SU-DHL-6 (cell line): ENCODE results near the gene POLN.

Experiments
- H2AFZ ChIP-seq: fragments of 200-600 bp; sonication (generic); 2 replicates; pipeline ENCODE4 v1.6.1; 2014; ENCODE audit warnings: low read depth, mild to moderate bottlenecking, moderate library complexity, mixed read lengths, antibody characterized with exemption, low read length; ENCODE audit not compliant: severe bottlenecking
- H3F3A ChIP-seq: fragments of 200-600 bp; shearing (Covaris generic); 2 replicates; pipeline ENCODE4 v1.6.0; 2016; ENCODE audit warnings: antibody characterized with exemption, mild to moderate bottlenecking; ENCODE audit not compliant: insufficient read depth
- H3K27ac ChIP-seq: fragments of 200-600 bp; sonication (generic); 2 replicates; pipeline ENCODE4 v1.5.1; 2016; ENCODE audit warnings: low read depth, mild to moderate bottlenecking, low read length, moderate library complexity, mixed read lengths
- H3K27me3 ChIP-seq: fragments of 200-600 bp; sonication (generic), shearing (Covaris generic); 2 replicates; pipeline ENCODE4 v1.6.0; 2014; ENCODE audit warnings: mild to moderate bottlenecking, low read length
- H3K36me3 ChIP-seq: fragments of 200-600 bp; sonication (generic); 2 replicates; pipeline ENCODE4 v1.6.1; 2014; ENCODE audit warnings: mild to moderate bottlenecking, low read length, mixed read lengths
- H3K4me2 ChIP-seq: fragments of 300-600, 200-600 bp; shearing (Covaris generic), sonication (generic); 2 replicates; pipeline ENCODE4 v1.6.0; 2014; ENCODE audit warnings: low read length, low read depth, mild to moderate bottlenecking; ENCODE audit not compliant: poor library complexity, severe bottlenecking
- H3K4me3 ChIP-seq: fragments of 200-600 bp; sonication (generic); 2 replicates; pipeline ENCODE4 v1.5.1; 2014; ENCODE audit warnings: antibody characterized with exemption, low read length, mild to moderate bottlenecking, mixed read lengths; ENCODE audit not compliant: insufficient read depth, poor library complexity, severe bottlenecking
- H3K79me2 ChIP-seq: fragments of 200-600 bp; sonication (generic); 2 replicates; pipeline ENCODE4 v1.6.1; 2014; ENCODE audit warnings: mild to moderate bottlenecking, low read length, moderate library complexity; ENCODE audit not compliant: insufficient read depth
- H3K9ac ChIP-seq: fragments of 200-600 bp; sonication (generic); 2 replicates; pipeline ENCODE4 v1.7.0; 2014; ENCODE audit warnings: mild to moderate bottlenecking, low read length
- H3K9me2 ChIP-seq: fragments of 200-600 bp; sonication (generic); replicated peaks from 2 replicates; pipeline ENCODE4 v1.6.1; 2014; ENCODE audit warnings: low read length; ENCODE audit not compliant: insufficient read depth
- H3K9me3 ChIP-seq: fragments of 200-600 bp; sonication (generic); 2 replicates; pipeline ENCODE4 v1.6.1; 2014; ENCODE audit warnings: low read length, mixed read lengths; ENCODE audit not compliant: insufficient read depth
- H4K20me1 ChIP-seq: fragments of 200-600 bp; sonication (generic); 2 replicates; pipeline ENCODE4 v1.6.1; 2014; ENCODE audit warnings: low read depth, mild to moderate bottlenecking, antibody characterized with exemption, low read length, moderate library complexity, mixed read lengths
- EZH2phosphoT487 ChIP-seq: fragments of 200-600 bp; sonication (generic), shearing (Covaris generic); conservative IDR thresholded peaks from 2 replicates; pipeline ENCODE4 v1.6.1; 2018; ENCODE audit warnings: mild to moderate bottlenecking, antibody characterized with exemption, low read length, moderate library complexity, mixed read lengths
- TF ChIP-seq, protein P1 (sequence below): fragments of 200-600 bp; sonication (generic); IDR thresholded peaks from one replicate; pipeline ENCODE4 v1.5.1; 2017; ENCODE audit warnings: antibody characterized with exemption, mild to moderate bottlenecking, low read length, moderate library complexity; ENCODE audit not compliant: insufficient read depth, poor library complexity, severe bottlenecking

POLN gene

DNA sequence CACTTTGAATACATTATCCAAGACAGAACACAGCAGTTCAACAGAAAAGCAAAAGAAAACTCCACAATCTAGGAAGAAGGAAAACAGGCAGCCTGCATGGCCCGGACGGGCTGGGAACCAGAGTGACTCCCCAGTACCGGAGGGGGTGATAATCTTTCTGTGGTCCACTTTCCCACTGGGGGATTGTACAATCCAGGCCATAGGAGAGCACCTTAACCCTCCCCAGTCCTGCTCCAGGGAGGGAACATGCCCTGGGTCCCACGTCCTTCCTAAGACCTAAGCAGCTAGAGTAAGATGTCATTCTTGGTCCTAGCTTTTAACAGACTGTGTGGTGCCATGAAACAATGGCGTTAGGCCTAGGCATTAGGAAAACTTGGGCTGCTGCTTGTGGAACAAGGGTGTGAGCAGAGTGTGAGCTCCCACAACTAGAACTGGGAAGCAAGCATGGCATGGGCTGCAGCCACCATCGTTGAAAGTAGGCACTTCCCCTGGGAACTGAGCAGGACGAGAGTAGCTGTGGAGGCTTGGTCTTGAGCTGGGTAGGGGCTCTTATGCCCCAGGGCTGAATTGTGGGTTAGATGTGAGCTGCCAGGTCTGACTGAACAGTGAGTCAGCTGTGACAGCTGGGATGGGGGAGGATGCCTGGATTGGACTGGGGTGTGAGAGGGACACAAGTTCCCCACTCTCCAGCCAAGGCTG, 140.4 kb downstream of the POLN start:
- Histone ChIP-seq H3K9me2 (no peaks in the 10 kb centered on the region), H3K79me2 (no peaks in the 10 kb centered on the region), H3K27me3 (no peaks in the 10 kb centered on the region), H2AFZ (no peak overlapping the region), H3F3A (no peaks in the 10 kb centered on the region), H3K9me3 (0 out of 2 replicates have a peak, but pooled peaks cover 6% of the 10 kb centered on the region), H4K20me1 (no peaks in the 10 kb centered on the region), H3K4me3 (no peak overlapping the region), H3K9ac (no peak overlapping the region), H3K4me2 (no peak overlapping the region), H3K36me3 (no peaks in the 10 kb centered on the region), H3K27ac (no peak overlapping the region)
- TF ChIP-seq, protein P1, sequence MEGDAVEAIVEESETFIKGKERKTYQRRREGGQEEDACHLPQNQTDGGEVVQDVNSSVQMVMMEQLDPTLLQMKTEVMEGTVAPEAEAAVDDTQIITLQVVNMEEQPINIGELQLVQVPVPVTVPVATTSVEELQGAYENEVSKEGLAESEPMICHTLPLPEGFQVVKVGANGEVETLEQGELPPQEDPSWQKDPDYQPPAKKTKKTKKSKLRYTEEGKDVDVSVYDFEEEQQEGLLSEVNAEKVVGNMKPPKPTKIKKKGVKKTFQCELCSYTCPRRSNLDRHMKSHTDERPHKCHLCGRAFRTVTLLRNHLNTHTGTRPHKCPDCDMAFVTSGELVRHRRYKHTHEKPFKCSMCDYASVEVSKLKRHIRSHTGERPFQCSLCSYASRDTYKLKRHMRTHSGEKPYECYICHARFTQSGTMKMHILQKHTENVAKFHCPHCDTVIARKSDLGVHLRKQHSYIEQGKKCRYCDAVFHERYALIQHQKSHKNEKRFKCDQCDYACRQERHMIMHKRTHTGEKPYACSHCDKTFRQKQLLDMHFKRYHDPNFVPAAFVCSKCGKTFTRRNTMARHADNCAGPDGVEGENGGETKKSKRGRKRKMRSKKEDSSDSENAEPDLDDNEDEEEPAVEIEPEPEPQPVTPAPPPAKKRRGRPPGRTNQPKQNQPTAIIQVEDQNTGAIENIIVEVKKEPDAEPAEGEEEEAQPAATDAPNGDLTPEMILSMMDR, result no peak
- TF ChIP-seq EZH2phosphoT487, result no peak

- no peaks in the 10 kb centered on the region for H3K27me3 ChIP-seq
- H3F3A ChIP-seq, result no peaks in the 10 kb centered on the region
- no peaks in the 10 kb centered on the region for H3K79me2 ChIP-seq
- H3K4me2 ChIP-seq, result no peak overlapping the region
- no peak overlapping the region for H3K4me3 ChIP-seq
- H4K20me1 ChIP-seq, result no peaks in the 10 kb centered on the region
- no peak overlapping the region for H3K9ac ChIP-seq
- 0 out of 2 replicates have a peak, but pooled peaks cover 11% of the 10 kb centered on the region for H3K9me3 ChIP-seq
- H3K27ac ChIP-seq, result no peak overlapping the region
- no peaks in the 10 kb centered on the region for H3K9me2 ChIP-seq
- no peaks in the 10 kb centered on the region for H3K36me3 ChIP-seq
- TF ChIP-seq, protein P1, result no peak
- TF ChIP-seq EZH2phosphoT487, result no peak
- H2AFZ ChIP-seq, result no peak overlapping the region
Measured at GRCh38 chr4:2096073-2096609, 145.8 kb downstream of the POLN start.

GRCh38 chr4:2095236-2096072, 146.5 kb downstream of the POLN start:
- Histone ChIP-seq H3K79me2 (no peaks in the 10 kb centered on the region), H3K9me2 (no peaks in the 10 kb centered on the region), H3K9me3 (0 out of 2 replicates have a peak, but pooled peaks cover 11% of the 10 kb centered on the region), H2AFZ (no peak overlapping the region), H3K27me3 (no peaks in the 10 kb centered on the region), H3F3A (no peaks in the 10 kb centered on the region), H3K4me2 (no peak overlapping the region), H3K9ac (no peak overlapping the region), H3K4me3 (no peak overlapping the region), H4K20me1 (no peaks in the 10 kb centered on the region), H3K27ac (no peak overlapping the region), H3K36me3 (no peaks in the 10 kb centered on the region)
- no peak for TF ChIP-seq EZH2phosphoT487
- TF ChIP-seq, protein P1, result no peak
